Eye (tissue), 1 donor: ENCODE results near the gene PDE4D.

Experiments
- DNase-seq: peaks from one replicate; pipeline ENCODE4 v3.0.0-alpha.2; 2015

Gene PDE4D

GRCh38 chr5:58932057-58932612, 961.4 kb downstream of the PDE4D start:
- no peak for DNase-seq

DNA sequence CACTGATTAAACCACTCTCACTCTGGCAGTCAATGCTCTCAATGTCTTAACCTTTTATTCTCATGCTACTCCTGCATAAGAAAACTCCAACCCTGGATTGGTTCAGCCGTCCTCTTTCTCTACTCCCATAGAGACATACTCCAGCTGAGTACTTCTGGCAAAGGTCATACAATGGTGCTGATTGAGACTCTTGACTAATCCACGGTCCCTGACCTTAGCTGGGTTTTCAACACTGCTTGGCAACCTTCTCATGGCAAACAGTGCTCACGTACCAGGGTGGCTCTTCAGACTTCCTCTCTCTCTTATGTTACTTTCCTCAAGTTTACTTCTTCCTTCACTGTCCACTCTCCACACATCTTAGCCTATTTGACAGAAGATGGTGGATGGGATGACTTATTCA, 963.0 kb downstream of the PDE4D start:
- no peak for DNase-seq

GRCh38 chr5:58929726-58930125, 963.8 kb downstream of the PDE4D start:
- no peak for DNase-seq

- DNase-seq: no peak
Measured at GRCh38 chr5:58927938-58928337, 965.6 kb downstream of the PDE4D start.

- DNase-seq: no peak
Measured at GRCh38 chr5:58927181-58927580, 966.3 kb downstream of the PDE4D start.

- DNase-seq: no peak
Measured at GRCh38 chr5:58926541-58926935, 967.0 kb downstream of the PDE4D start.

- peak; percentile 3 for DNase-seq
Measured at GRCh38 chr5:58925627-58926540, 967.6 kb downstream of the PDE4D start.

DNA sequence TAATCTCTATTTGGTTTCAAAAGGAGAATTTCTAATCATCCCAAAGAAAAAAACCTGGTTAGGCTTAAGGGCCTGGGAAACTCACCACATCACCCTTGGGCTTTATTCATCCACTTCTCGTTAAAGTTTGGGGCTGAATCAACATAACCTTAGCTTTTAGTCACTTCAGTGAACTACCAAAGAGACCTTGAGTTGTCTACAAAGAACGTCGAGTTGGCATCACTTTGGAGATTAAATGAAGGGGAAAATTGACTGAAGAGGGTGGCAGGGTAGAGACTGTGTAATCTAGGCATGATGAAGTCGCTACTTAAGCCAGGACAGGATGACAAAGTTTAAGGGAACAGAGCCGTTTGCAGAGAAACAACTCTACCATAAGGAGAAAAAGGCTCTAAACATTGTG, 969.2 kb downstream of the PDE4D start:
- no peak for DNase-seq

GRCh38 chr5:58923355-58923754, 970.2 kb downstream of the PDE4D start:
- DNase-seq: no peak

GRCh38 chr5:58922461-58923171, 970.9 kb downstream of the PDE4D start:
- DNase-seq: no peak

- DNase-seq: no peak
Measured at GRCh38 chr5:58921159-58921558, 972.4 kb downstream of the PDE4D start.

GRCh38 chr5:58919833-58920232, 973.7 kb downstream of the PDE4D start:
- DNase-seq: no peak
